ENCODE results near the gene NUP43.

The NUP43 gene, protein sequence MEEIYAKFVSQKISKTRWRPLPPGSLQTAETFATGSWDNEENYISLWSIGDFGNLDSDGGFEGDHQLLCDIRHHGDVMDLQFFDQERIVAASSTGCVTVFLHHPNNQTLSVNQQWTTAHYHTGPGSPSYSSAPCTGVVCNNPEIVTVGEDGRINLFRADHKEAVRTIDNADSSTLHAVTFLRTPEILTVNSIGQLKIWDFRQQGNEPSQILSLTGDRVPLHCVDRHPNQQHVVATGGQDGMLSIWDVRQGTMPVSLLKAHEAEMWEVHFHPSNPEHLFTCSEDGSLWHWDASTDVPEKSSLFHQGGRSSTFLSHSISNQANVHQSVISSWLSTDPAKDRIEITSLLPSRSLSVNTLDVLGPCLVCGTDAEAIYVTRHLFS

DNA sequence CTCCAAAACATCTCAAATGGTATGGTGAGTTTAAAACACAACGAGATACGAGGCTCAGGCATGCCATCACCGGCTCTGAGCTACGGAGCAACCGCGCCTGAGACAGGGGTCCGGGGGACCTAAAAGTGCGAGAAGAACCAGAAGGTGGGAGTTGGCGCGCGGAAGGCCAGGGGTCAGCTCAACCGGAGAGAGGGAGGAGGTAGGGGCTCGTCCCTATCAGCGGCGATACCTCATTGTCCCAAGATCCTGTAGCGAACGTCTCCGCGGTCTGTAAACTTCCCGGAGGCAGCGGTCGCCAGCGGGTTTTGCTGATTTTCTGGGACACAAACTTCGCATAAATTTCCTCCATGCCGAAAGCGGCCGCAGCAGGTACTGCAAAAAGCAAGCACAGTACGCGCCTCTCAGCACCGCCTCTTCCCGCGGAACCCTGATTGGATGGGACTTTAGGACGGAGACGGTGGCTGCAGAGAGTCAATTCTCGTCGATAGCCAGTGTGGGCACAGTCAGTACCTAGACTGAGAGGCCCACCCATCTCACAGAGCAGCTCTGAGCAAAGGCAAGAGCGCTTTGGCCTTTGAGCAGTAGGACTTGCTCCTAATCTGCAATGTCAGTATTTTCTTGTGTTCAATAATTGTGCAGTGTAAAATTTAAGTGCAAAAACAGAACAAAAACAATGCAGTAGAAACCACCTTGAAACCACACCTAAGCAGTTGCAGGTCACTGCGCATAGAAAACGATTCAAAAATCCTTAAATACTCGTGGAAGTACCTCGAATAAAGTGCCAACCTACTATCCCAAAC lies at the start of gene NUP43:
Gene NUP43 (minus strand): TSS at position 383 of the 800 bp plus-strand sequence. CDS start 34 bp downstream, at position 349.
- Histone ChIP-seq H3K9ac (ENCODE audit: low read length in 5 of 5) (peak within 1 kb of the TSS; percentile 86 to 98 (median 92)), H3K4me3 (ENCODE audit: low read depth in 1 of 5, low read length in 5 of 5) (peak within 1 kb of the TSS; percentile 82 to 98 (median 87)), H3K4me1 (ENCODE audit: control insufficient read depth in 5 of 5, insufficient read depth in 5 of 5, low read length in 5 of 5) (peaks cover 3 to 34% (median 31%) of the 10 kb centered on the region in 5 donors), H3K27ac (ENCODE audit: low read depth, low read length) (peak within 1 kb of the TSS; percentile 82), H3K36me3 (ENCODE audit: control insufficient read depth in 5 of 5, insufficient read depth in 5 of 5, low read length in 5 of 5) (peaks cover 0 to 15% (median 13%) of the 10 kb centered on the region in 5 donors), H3K9me3 (ENCODE audit: control insufficient read depth in 5 of 5, low read length in 5 of 5) (no peaks in the 10 kb centered on the region), H3K27me3 (ENCODE audit: control insufficient read depth in 5 of 5, insufficient read depth in 4 of 5, low read length in 5 of 5) (no peaks in the 10 kb centered on the region)

DNA sequence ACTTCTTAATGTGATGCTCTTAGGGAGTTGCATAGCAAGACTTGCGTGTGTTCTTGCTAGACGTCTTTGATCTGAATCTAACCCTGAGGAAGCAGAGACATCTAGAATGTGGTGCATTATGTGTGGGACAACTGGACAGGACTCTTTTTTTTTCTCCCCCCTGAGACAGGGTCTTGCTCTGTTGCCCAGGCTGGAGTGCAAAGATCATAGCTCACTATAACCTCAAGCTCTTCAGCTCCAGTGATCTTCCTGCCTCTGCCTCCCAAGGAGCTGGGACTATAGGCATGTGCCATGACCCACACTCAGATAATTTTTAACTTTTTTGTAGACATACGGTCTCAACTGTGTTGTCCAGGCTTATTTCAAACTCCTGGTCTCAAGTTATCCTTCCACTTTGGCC lies 37.2 kb upstream of the NUP43 start:
- Histone ChIP-seq H3K36me3 (ENCODE audit: control insufficient read depth in 5 of 5, insufficient read depth in 5 of 5, low read length in 5 of 5) (peaks cover 4 to 14% (median 7%) of the 10 kb centered on the region in 5 donors), H3K9ac (ENCODE audit: low read length in 5 of 5) (no peak overlapping the region), H3K27ac (ENCODE audit: low read depth, low read length) (no peak overlapping the region), H3K4me1 (ENCODE audit: control insufficient read depth in 5 of 5, insufficient read depth in 5 of 5, low read length in 5 of 5) (peaks cover 0 to 6% (median 0%) of the 10 kb centered on the region in 5 donors), H3K4me3 (ENCODE audit: low read depth in 1 of 5, low read length in 5 of 5) (no peak overlapping the region), H3K27me3 (ENCODE audit: control insufficient read depth in 5 of 5, insufficient read depth in 4 of 5, low read length in 5 of 5) (no peaks in the 10 kb centered on the region), H3K9me3 (ENCODE audit: control insufficient read depth in 5 of 5, low read length in 5 of 5) (no peaks in the 10 kb centered on the region)

DNA sequence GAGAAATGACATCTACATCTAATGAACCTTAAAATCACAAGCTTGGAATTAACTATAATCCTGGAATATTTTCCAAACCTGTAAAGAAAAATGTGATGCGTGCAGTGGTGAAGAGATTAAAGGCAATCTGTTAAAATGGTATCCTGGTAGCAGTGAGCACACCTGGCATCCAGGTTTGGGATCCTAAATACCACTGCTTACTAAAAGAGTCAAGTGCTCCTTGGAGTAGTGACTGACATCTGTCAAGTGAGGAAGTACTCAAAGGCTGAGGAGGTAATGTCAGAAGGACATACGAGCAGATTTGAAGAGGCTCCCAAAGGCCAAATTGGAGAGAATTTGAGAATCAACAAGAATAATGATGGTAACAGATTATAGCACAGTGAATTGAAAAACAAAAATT lies 36.0 kb upstream of the NUP43 start:
- H3K36me3 ChIP-seq (ENCODE audit: control insufficient read depth in 5 of 5, insufficient read depth in 5 of 5, low read length in 5 of 5): peaks cover 4 to 17% (median 7%) of the 10 kb centered on the region in 5 donors
- H3K4me3 ChIP-seq (ENCODE audit: low read depth in 1 of 5, low read length in 5 of 5): no peak overlapping the region
- H3K9me3 ChIP-seq (ENCODE audit: control insufficient read depth in 5 of 5, low read length in 5 of 5): no peaks in the 10 kb centered on the region
- no peaks in the 10 kb centered on the region for H3K27me3 ChIP-seq (ENCODE audit: control insufficient read depth in 5 of 5, insufficient read depth in 4 of 5, low read length in 5 of 5)
- H3K27ac ChIP-seq (ENCODE audit: low read depth, low read length): no peak overlapping the region
- no peak overlapping the region for H3K9ac ChIP-seq (ENCODE audit: low read length in 5 of 5)
- peaks cover 0 to 6% (median 0%) of the 10 kb centered on the region in 5 donors for H3K4me1 ChIP-seq (ENCODE audit: control insufficient read depth in 5 of 5, insufficient read depth in 5 of 5, low read length in 5 of 5)

DNA sequence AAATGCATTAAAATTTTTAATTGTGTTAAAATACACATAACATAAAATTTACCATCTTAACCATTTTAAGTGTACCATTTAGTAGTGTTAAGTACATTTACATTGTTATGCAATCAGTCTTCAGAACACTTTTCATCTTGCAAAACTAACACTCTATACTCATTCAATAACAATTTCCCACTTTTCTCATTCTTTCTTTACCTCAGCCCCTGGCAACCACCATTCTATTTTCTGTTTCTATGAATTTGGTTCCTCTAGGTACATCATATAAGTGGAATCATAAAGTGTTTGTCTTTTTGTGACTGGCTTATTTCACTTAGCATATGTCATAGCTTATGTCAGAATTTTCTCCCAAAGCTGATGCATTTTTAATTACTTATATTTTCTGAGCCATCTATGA lies 35.4 kb upstream of the NUP43 start:
- H3K4me3 ChIP-seq (ENCODE audit: low read depth in 1 of 5, low read length in 5 of 5): no peak overlapping the region

DNA sequence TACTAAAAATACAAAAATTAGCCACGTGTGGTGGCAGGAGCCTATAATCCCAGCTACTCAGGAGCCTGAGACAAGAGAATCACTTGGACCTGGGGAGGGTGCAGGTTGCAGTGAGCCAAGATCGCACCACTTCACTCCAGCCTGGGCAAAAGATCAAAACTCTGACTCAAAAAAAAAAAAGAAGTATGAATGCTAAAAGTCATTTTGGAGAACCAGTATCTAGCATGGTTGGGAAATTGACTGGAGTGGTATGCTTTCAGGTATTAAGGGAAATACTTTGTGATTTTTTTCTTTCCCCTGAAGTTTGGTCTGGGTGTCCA lies 33.3 kb upstream of the NUP43 start:
- no peaks in the 10 kb centered on the region for H3K27me3 ChIP-seq (ENCODE audit: control insufficient read depth in 5 of 5, insufficient read depth in 4 of 5, low read length in 5 of 5)
- H3K4me1 ChIP-seq (ENCODE audit: control insufficient read depth in 5 of 5, insufficient read depth in 5 of 5, low read length in 5 of 5): peaks cover 0 to 6% (median 0%) of the 10 kb centered on the region in 5 donors
- no peaks in the 10 kb centered on the region for H3K9me3 ChIP-seq (ENCODE audit: control insufficient read depth in 5 of 5, low read length in 5 of 5)
- H3K4me3 ChIP-seq (ENCODE audit: low read depth in 1 of 5, low read length in 5 of 5): no peak overlapping the region
- no peak overlapping the region for H3K9ac ChIP-seq (ENCODE audit: low read length in 5 of 5)
- H3K36me3 ChIP-seq (ENCODE audit: control insufficient read depth in 5 of 5, insufficient read depth in 5 of 5, low read length in 5 of 5): peaks cover 4 to 31% (median 15%) of the 10 kb centered on the region in 5 donors
- H3K27ac ChIP-seq (ENCODE audit: low read depth, low read length): no peak overlapping the region

More for the DNA sequence above, 35.4 kb upstream of the NUP43 start:
- Histone ChIP-seq H3K9ac (ENCODE audit: low read length in 5 of 5) (no peak overlapping the region), H3K27ac (ENCODE audit: low read depth, low read length) (no peak overlapping the region), H3K9me3 (ENCODE audit: control insufficient read depth in 5 of 5, low read length in 5 of 5) (no peaks in the 10 kb centered on the region), H3K36me3 (ENCODE audit: control insufficient read depth in 5 of 5, insufficient read depth in 5 of 5, low read length in 5 of 5) (peaks cover 4 to 17% (median 7%) of the 10 kb centered on the region in 5 donors), H3K27me3 (ENCODE audit: control insufficient read depth in 5 of 5, insufficient read depth in 4 of 5, low read length in 5 of 5) (no peaks in the 10 kb centered on the region), H3K4me1 (ENCODE audit: control insufficient read depth in 5 of 5, insufficient read depth in 5 of 5, low read length in 5 of 5) (peaks cover 0 to 6% (median 0%) of the 10 kb centered on the region in 5 donors)

DNA sequence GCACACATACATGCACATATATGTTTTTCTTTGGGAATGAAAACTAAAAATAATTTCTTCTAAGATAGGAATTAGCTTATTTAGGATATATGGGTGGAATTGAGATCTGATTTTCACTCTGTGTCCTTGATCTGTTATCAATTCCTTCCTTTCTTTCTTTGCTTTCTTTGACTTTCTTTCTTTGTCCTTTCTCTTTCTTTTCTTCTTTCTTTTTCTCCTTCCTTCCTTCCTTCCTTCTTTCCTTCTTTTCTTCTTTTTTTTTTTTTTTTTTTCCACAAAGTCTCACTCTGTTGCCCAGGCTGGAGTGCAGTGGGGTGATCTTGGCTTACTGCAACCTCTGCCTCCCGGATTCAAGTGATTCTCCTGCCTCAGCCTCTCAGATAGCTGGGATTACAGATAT lies 31.3 kb upstream of the NUP43 start:
- Histone ChIP-seq H3K4me1 (ENCODE audit: control insufficient read depth in 5 of 5, insufficient read depth in 5 of 5, low read length in 5 of 5) (peaks cover 0 to 6% (median 0%) of the 10 kb centered on the region in 5 donors), H3K9me3 (ENCODE audit: control insufficient read depth in 5 of 5, low read length in 5 of 5) (no peaks in the 10 kb centered on the region), H3K9ac (ENCODE audit: low read length in 5 of 5) (no peak overlapping the region), H3K27me3 (ENCODE audit: control insufficient read depth in 5 of 5, insufficient read depth in 4 of 5, low read length in 5 of 5) (no peaks in the 10 kb centered on the region), H3K4me3 (ENCODE audit: low read depth in 1 of 5, low read length in 5 of 5) (no peak overlapping the region), H3K27ac (ENCODE audit: low read depth, low read length) (no peak overlapping the region), H3K36me3 (ENCODE audit: control insufficient read depth in 5 of 5, insufficient read depth in 5 of 5, low read length in 5 of 5) (peaks cover 0 to 40% (median 10%) of the 10 kb centered on the region in 5 donors)

DNA sequence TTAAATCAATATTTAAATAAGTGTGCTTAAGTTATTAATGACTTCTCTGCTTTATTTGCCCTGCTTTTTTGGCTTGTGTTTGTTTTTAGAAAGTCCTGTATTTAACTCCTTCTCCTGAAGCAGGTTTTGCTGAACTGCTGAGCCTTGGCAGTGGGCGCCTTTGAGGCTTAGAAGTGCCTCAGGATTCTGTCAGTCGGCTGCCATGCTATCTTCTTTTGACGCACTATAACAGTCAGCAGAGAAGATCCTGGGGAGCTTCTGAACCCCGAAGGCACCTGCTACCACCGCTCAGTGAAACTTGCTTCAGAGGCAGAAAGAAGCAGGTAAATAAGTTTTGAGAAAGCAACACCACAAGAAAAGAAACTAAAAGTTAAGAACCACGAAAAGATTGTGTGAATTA lies 25.6 kb upstream of the NUP43 start:
- H3K9ac ChIP-seq (ENCODE audit: low read length in 5 of 5): no peak overlapping the region
- no peak overlapping the region for H3K4me3 ChIP-seq (ENCODE audit: low read depth in 1 of 5, low read length in 5 of 5)
- peaks cover 0 to 6% (median 0%) of the 10 kb centered on the region in 5 donors for H3K4me1 ChIP-seq (ENCODE audit: control insufficient read depth in 5 of 5, insufficient read depth in 5 of 5, low read length in 5 of 5)
- no peak overlapping the region for H3K27ac ChIP-seq (ENCODE audit: low read depth, low read length)
- H3K9me3 ChIP-seq (ENCODE audit: control insufficient read depth in 5 of 5, low read length in 5 of 5): no peaks in the 10 kb centered on the region
- H3K27me3 ChIP-seq (ENCODE audit: control insufficient read depth in 5 of 5, insufficient read depth in 4 of 5, low read length in 5 of 5): no peaks in the 10 kb centered on the region
- peaks cover 5 to 41% (median 16%) of the 10 kb centered on the region in 5 donors for H3K36me3 ChIP-seq (ENCODE audit: control insufficient read depth in 5 of 5, insufficient read depth in 5 of 5, low read length in 5 of 5)

DNA sequence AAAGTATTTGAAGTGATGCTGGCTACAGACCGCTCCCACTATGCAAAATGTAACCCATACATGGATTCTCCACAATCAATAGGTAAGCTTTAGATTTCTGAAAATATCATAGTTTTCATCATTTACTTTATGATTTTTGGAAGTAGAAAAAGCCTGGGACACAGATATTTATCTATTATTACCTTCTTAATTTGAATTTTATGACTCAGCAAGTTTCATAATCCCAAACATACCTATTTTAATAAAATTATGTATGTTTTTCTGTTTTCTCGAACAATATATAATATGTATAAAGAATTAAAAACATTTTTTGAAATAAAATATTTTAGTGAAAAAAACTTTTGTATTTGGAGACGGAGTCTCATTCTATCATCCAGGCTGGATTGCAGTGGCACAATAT lies 24.9 kb upstream of the NUP43 start:
- Histone ChIP-seq H3K27ac (ENCODE audit: low read depth, low read length) (no peak overlapping the region), H3K9me3 (ENCODE audit: control insufficient read depth in 5 of 5, low read length in 5 of 5) (peaks cover 0 to 2% (median 0%) of the 10 kb centered on the region in 5 donors), H3K27me3 (ENCODE audit: control insufficient read depth in 5 of 5, insufficient read depth in 4 of 5, low read length in 5 of 5) (no peaks in the 10 kb centered on the region), H3K4me3 (ENCODE audit: low read depth in 1 of 5, low read length in 5 of 5) (no peak overlapping the region), H3K36me3 (ENCODE audit: control insufficient read depth in 5 of 5, insufficient read depth in 5 of 5, low read length in 5 of 5) (peaks cover 5 to 37% (median 12%) of the 10 kb centered on the region in 5 donors), H3K4me1 (ENCODE audit: control insufficient read depth in 5 of 5, insufficient read depth in 5 of 5, low read length in 5 of 5) (peaks cover 0 to 12% (median 4%) of the 10 kb centered on the region in 5 donors), H3K9ac (ENCODE audit: low read length in 5 of 5) (no peak overlapping the region)

DNA sequence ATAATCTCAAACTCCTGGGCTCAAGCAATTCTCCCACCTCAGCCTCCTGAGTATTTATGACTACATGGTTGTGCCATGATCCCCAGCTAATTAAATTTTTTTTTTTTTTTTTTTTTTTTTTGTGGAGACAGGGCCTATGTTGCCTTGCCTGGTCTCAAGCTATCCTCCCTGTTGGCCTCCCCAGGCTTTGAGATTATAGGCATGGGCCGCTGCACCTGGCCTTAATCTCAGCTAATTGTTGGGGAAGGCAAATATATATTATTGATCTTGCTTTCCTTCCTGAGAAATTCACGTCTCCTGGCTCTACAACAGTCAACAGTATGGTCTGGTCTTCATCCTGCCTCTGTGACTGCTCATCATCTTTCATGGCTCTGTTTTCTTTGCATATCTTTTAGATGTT lies 23.3 kb upstream of the NUP43 start:
- H3K36me3 ChIP-seq (ENCODE audit: control insufficient read depth in 5 of 5, insufficient read depth in 5 of 5, low read length in 5 of 5): peaks cover 5 to 27% (median 9%) of the 10 kb centered on the region in 5 donors
- H3K4me3 ChIP-seq (ENCODE audit: low read depth in 1 of 5, low read length in 5 of 5): no peak overlapping the region
- no peak overlapping the region for H3K9ac ChIP-seq (ENCODE audit: low read length in 5 of 5)
- no peak overlapping the region for H3K27ac ChIP-seq (ENCODE audit: low read depth, low read length)
- no peaks in the 10 kb centered on the region for H3K27me3 ChIP-seq (ENCODE audit: control insufficient read depth in 5 of 5, insufficient read depth in 4 of 5, low read length in 5 of 5)
- H3K4me1 ChIP-seq (ENCODE audit: control insufficient read depth in 5 of 5, insufficient read depth in 5 of 5, low read length in 5 of 5): peaks cover 0 to 15% (median 4%) of the 10 kb centered on the region in 5 donors
- peaks cover 0 to 4% (median 3%) of the 10 kb centered on the region in 5 donors for H3K9me3 ChIP-seq (ENCODE audit: control insufficient read depth in 5 of 5, low read length in 5 of 5)

Data from subcutaneous abdominal adipose tissue (tissue), 5 donors.